OCI-M1 (cell line): ENCODE data around the gene LCN2.

Source experiments
- DNase-seq: peaks from one replicate; lab custom pipeline; 2025; lab: John Stamatoyannopoulos, UW

The LCN2 gene

GRCh38 chr9:128150594-128151308, 1.5 kb downstream of the LCN2 start:
- no peak for DNase-seq

GRCh38 chr9:128151309-128152132, 2.3 kb downstream of the LCN2 start:
- no peak for DNase-seq

- no peak for DNase-seq
These were observed 3.1 kb downstream of the LCN2 start for GRCh38 chr9:128152133-128153059.

- DNase-seq, result no peak
These were observed 4.0 kb downstream of the LCN2 start for GRCh38 chr9:128153060-128153946.

DNA sequence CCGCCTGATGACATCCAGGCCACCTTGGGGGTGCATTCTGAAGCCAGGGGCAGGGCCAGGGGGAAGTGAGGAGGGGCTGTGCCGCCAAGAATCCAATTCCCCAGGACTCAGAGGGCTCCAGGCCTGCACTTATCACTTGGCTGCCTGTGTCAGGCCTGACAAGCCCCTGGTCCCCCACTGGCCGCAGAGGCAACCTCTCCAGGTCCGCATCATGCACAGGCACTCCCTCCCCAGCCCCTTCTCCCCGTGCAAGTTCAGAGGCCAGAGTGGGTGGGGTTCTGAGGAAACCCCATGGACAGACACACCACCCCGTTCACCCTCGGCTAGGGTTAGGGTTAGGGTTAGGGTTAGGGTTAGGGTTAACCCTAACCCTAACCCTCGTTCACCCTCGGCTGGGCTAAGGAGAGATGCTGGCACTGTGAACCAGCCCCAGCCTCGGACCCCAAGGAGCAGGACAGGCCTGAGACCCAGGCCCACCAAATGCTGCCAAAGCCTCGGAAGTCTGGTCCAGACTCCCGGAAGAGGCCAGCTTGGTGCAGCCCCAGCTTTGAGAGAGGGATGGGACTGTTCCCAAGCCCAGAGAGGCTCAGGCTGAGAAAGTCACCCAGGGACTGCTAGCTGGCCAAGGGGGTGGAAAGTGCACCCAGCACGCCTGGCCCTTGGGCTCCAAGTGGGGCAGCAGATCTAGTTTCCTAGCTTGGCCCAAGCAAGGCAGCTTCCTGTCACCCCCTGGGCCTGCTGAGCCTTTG, 4.9 kb downstream of the LCN2 start:
- DNase-seq, result no peak

DNA sequence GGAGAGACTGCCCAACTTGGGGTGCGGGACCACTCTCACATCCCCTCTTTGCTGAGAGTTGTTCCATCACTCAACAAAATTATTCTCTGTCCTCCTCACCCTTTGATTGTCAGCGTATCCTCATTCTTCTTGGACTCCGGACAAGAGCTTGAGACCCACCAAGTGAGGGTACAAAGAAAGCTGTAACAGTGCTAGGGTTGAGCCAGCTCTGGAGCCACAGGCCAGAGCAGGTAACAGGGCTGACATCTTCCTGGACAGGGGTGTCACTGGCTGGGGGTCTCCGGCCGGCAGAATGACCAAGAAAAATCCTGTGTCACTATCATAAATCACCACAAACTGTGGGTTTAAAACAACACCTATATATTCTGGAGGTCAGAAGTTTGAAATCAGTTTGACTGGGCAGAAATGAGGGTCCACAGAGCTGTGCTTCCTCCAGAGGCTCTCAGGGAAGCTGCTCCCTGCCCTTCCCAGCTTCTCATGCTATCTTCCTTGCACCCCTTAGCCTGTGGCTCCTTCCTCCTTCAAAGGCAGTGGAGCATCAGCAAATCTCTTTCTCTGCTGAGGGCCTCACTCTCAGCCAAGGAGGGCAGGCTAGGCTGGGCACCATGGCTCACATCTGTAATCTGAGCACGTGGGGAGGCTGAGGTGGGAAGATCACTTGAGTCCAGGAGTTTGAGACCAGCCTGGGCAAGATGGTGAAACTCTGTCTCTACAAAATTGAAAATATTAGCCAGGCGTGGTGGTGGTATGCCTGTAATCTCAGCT, 6.7 kb downstream of the LCN2 start:
- no peak for DNase-seq

DNA sequence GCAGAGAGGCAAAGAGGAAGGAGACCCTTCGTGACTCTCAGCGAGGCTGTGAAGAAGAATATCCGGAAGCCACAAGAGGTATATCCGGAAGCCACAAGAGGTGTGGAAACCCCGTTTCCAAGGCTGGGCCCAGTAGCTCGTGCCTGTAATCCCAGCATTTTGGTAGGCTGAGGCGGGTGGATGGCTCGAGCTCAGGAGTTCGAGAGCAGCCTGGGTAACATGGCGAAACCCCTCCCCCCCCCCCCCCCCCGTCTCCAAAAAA, 10.2 kb downstream of the LCN2 start:
- peak; percentile 87 for DNase-seq

- DNase-seq, result peak; percentile 93
These were observed 10.7 kb downstream of the LCN2 start, which contains the start of gene BBLN for GRCh38 chr9:128159784-128160602. Gene BBLN, plus strand, starts transcription at chr9:128160265. Its CDS starts 143 bp downstream, at chr9:128160408.

DNA sequence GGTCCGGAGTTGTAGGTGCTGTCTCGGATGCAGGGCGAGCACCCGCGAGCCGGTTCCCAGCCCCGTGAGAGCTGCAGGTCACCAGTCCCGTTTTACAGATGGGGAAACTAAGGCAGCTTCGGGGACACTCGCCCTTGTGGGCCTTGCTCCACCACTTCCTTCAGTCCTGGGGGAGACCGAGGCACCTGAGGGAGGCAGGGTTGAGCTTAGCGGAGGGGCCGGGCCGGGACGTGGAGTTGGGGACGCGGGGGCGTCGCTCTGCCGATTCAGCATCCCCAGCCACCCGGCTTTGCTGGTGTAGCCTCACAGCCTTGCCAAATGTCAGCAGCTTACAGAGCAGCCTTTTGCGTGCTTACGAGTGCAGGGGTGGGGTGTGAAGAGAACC, 11.3 kb downstream of the LCN2 start:
- peak; percentile 38 for DNase-seq

DNA sequence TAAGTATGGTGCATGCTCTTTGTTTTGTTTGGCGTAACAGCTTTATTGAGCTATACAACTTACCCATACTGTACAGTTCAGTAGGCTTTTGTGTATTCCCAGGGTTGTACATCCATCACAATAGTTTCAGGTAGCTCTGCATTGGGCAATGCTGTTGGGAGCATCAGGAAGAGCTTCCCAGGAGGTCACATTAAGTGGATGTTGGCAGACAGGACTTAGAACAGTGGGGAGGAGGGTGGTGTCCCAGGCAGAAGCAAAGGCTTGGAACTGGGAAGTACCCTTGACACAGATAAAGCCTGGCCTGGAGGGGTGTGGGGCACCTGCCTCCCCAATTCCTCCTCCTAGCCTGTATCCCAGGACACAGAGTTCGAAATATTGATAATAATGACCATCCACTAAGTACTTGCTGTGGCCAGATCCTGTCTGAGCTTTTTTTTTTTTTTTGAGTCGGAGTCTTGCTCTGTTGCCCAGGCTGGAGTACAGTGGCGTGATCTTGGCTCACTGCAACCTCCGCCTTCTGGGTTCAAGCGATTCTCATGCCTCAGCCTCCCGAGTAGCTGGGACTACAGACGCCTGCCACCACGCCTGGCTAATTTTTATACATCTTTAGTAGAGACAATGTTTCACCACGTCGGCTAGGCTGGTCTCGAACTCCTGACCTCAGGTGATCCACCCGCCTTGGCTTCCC, 12.1 kb downstream of the LCN2 start:
- no peak for DNase-seq

- no peak for DNase-seq
These were observed 13.2 kb downstream of the LCN2 start for GRCh38 chr9:128162215-128163026.

- DNase-seq, result no peak
These were observed 13.8 kb downstream of the LCN2 start for GRCh38 chr9:128163027-128163515.

DNA sequence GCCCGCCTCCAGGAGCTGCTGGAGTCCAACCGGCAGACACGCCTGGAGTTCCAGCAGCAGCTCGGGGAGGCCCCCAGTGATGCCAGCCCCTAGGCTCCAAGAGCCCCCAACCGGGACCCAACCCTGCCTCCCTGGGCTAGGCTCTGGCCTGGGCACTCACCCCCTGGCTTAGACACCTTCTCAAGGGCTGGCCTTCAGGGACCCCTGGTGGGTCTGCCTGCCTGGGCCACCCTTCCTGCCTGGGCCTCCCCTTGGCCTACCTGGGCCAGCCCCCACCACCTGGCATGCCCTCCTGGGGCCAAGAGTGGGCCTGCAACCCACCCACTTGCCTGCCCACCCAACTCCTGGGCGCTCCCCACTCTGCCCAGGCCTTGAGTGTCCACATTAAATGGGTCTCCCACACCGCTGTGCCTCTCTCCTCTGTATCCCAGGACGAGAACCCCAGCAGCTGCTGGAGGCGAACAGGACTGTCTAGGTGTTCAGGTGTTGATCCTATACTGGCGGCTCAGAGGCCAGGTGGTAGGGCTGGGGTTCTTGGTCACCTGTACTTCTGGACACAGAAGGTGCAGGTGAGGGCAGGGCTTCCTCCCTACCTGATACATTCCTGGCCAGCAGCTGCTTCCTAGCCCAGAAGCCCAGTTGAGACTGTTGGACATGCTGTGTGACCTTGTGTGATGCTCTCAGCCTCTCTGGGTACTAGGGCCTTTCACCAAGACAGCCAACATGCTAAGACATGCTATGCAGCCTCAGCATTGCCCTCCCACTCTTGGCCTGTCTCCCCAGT, 14.5 kb downstream of the LCN2 start:
- DNase-seq, result no peak

DNA sequence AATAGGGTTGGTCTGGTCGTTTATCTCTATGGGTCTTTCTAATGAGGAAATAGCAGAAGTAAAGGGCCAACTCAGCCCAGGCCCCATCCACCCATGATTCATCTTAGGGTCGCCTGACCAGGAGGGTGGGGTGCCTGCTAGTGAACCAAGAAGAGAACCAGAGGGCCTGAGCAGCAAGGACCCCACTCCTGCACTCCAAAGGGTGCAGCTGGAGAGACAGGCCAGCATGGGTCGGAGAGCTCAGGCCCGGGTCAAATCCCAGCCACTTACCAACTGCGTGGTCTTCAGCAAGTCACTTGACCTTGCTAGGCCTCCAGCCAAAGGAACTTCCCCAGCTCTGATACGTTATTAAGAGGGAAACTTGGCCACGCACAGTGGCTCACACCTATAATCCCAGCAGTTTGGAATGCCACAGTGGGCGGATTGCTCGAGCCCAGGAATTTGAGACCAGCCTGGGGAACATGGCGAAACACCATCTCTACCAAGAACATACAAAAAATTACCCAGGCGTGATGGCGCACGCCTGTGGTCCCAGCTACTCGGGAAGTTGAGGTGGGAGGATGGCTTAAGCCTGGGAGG, 15.1 kb downstream of the LCN2 start:
- no peak for DNase-seq

- DNase-seq, result no peak
These were observed 16.9 kb downstream of the LCN2 start for GRCh38 chr9:128166169-128166568.

DNA sequence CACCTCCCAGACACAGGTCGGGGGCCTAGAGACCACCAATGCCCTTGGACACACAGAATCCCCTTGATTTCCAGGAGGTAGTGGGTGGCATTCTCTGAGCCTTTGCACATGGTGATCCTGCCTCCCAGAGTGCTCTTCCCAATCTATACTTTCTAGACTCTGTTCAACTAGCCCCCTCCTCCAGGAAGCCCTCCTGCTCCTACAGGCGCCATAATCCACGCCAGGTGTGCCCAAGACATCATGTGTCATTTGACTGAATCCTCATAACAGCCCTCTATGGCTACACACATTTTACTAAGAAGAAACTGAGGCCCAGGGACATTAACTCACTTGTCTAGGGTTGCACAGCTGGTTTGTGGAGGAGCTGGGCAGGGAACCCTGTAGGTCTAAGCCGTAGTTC, 18.0 kb downstream of the LCN2 start:
- DNase-seq, result no peak
